Activated CD8-positive, alpha-beta memory T cell treated with anti-CD3 and anti-CD28 coated beads for 36 hours (primary cell): ENCODE results near the gene CTNNA3. TPM values are rescaled to one million over a fixed set of nuclear protein-coding genes. Genes with fewer than 3 reads are reported as not detected.

Source experiments
- CTCF ChIA-PET: fragments of 350-600 bp; sonication (Branson Sonifier 250); formaldehyde crosslinking; loops from one replicate; lab custom pipeline; 2021; ENCODE audit warnings: antibody characterized with exemption; lab: Charles Lee
- POLR2A ChIA-PET: fragments of 350-600 bp; sonication (Branson Sonifier 250); formaldehyde crosslinking; loops from one replicate; lab custom pipeline; 2021; ENCODE audit warnings: antibody characterized with exemption; lab: Charles Lee
- total RNA-seq, 2 experiments: library from RNA; stranded (reverse); gene quantifications; one replicate each; pipeline ENCODE4 v1.2.3, GENCODE V29; 2021

The CTNNA3 gene
- total RNA-seq, 2 experiments from 2014 or later, result not detected

DNA sequence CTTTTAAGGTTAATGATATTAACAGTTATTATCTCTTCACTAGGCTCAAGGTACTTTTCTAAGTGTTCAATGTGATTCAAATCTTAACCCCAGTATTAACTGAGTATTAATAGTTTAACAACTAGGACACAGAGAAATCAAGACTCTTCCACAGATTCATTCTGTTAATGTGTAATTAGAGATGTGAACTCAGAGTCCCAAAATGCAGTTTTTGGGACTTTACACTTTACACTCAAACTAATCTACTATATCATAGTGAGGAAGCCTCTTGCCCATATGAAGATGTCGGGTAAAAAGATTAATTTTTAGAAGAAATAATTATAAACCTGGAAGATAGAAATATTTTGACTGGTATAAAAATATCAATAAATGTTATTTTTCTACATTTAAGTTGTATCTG lies 1414.7 kb downstream of the CTNNA3 start:
- ChIA-PET POLR2A (no interaction called here), CTCF (no interaction called here)

DNA sequence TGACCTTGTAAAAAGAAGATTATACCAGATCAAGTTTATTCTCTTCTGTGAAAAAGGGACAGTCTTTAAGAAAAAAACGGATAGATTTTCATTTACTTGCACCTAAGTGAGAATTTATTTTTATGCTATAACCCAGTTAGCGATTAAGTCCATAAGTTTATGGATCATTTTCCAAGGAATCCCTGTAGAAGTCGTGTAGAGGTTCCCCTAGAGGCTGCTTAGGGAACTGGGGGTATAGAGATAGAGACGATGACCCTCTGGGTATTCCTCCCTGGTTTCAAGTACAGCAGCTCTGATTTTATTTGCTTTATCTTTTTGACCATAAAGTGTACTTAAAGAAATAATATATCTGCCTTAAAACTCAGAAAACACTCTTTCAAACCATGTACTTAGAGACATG lies 1418.5 kb downstream of the CTNNA3 start:
- ChIA-PET POLR2A (no interaction called here), CTCF (no interaction called here)

DNA sequence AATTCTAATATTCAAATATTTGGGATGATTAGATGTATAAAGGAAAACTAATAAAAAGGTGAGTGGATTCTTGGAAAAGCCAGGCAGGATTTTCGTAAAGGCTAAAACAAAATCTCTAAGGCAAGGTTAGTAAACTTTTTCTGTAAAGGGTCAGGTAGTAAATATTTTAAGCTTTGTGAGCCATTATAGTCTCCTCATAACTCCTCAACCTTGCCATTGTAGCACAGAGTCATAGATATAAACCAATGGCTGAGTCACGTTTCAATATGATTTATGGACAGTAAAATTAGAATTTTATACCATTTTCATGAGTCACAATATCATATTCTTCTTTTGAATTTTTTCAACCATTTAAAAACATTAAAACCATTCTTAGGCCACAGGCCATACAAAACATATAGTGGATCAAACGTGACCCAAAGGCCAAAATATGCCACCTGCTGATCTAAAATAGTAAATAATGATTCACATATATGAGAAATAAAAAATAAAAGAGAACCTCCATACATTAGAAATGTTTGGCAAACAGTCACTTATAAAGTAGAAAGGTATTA lies 1422.0 kb downstream of the CTNNA3 start:
- POLR2A ChIA-PET, result no interaction called here

DNA sequence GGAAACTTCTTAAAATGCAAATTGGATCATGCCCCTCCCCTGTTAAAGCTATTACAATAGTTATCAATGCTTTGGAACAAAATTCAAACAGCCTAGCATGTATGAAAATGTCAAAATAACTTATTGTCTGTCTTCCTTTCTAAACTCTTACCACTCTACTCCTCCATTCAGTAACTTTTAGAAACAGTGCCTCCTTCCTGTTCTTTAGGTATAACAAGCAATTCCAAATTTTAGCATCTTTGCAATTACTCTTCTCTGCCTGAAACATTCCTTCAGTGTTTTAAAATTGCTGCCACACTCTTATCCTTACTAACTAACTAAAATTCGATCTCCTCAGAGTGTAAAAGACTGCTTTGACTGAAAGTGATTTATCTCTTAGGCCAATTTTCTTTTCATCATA lies 1430.6 kb downstream of the CTNNA3 start:
- CTCF ChIA-PET, result no interaction called here
- POLR2A ChIA-PET, result no interaction called here

More for the DNA sequence above, 1422.0 kb downstream of the CTNNA3 start:
- CTCF ChIA-PET, result no interaction called here

DNA sequence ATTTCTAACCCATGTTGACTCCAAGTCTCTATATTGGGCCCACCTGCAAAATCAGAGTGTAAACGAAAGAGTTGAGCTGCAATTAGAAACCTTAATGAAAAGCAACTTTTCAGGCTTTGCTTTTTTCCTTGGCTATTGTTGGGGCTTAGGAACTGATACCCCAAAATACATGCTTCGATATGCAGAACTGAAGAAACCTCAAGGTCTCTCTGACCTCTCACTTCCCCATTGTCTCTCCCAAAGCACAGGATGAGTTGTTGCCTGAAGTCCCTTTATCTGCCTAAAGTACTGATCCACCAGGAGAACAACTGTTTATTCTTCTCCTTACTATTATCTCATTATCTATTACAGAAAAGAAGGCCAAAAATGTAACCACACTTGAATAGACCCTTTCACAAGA lies 1436.2 kb downstream of the CTNNA3 start:
- ChIA-PET POLR2A (no interaction called here), CTCF (no interaction called here)

DNA sequence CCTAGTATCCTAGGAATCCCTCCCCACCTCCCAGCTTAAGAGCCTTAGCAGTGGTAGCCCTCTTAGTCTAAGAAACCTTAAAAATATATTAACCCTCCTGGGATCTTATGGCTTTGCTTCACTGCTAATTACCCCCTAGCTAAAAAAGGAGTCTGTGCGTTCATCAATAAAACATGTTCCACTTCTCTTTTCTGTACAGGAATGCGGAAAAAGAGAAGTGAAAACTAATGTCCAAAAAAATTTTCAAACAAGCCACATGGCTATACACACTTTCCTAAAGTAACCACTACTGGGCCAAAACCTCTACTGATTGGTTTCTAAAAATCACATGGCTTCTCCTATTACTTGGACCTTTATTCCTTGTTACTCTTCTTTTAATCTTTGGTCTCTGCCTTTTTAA lies 1437.3 kb downstream of the CTNNA3 start:
- POLR2A ChIA-PET, result no interaction called here

DNA sequence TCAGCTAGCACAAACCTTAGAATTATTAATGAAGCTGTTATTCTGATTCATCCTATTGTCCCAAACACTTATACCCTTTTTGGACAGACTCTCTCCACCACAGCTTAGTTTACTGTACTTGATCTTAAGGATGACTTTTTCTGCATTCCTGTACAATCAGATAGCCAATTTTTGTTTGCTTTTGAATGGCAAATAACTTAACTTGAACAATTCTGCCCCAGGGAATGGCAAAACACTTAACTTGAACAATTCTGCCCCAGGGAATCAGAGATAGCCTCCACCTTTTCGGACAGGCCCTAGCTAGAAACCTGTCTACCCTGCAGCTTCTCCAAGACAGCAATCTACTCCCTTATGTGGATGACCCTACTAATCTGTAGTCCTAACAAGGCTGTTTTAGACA lies 1438.2 kb downstream of the CTNNA3 start:
- CTCF ChIA-PET, result no interaction called here
- POLR2A ChIA-PET, result no interaction called here

More for the DNA sequence above, 1437.3 kb downstream of the CTNNA3 start:
- CTCF ChIA-PET, result no interaction called here

DNA sequence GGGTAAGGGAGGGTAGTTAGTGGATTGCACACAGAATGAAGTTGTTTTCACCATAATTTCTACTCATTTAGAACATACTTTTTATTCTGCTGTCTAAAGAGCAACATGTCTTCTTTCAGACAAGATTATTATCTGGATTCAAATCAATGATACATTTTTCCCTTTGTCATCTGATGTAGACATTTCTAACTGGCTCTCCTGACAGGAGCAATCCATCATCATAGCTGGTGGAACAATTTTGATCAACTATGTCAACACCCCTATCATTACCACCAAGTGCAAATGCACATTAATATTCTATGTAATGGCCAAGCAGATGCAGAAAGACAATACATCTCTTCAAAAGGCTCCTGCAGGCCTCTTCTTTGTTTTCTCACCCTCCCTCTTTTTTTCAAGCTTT lies 1443.0 kb downstream of the CTNNA3 start:
- ChIA-PET POLR2A (no interaction called here), CTCF (no interaction called here)

DNA sequence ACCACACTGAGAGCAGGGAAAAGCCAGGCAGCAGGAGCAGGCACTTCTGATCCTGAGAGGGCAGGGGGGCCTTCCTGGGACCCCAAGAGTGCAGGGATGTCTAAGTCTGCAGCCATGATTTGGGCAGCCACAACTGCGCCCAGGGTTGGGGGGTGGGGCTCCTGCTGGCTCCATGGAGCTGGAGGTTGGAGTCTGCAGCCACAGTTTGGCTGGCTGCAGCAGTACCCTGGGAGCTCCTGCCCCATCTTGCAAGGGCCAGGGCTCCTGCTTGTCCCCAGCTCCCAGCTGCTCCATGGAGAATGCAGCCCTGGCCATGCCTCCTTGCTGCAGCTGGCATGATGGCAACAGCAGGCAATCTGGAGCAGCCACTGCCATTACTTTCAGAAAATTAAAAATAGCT lies 1449.8 kb downstream of the CTNNA3 start:
- POLR2A ChIA-PET, result no interaction called here
- CTCF ChIA-PET, result no interaction called here

DNA sequence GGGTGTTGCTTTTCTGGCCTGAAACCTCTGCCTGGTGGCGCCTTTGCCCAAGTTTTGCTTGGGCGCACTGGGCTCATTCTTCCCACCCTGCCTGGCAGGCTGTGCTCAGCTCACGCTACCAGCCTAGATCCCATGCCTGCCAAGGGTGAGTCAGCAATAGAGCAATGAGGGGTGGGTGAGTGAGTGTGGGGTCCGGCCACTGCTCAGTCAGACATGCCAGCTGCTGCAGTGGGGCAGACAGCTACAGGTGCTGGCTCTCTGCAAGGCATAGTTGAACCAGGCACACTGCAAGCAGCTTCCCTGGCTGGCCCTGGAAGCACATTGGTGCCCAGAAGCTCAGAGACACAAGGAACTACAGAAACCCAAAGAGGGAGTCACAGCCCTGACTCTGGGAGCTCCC lies 1451.0 kb downstream of the CTNNA3 start:
- POLR2A ChIA-PET, result no interaction called here
- CTCF ChIA-PET, result no interaction called here

DNA sequence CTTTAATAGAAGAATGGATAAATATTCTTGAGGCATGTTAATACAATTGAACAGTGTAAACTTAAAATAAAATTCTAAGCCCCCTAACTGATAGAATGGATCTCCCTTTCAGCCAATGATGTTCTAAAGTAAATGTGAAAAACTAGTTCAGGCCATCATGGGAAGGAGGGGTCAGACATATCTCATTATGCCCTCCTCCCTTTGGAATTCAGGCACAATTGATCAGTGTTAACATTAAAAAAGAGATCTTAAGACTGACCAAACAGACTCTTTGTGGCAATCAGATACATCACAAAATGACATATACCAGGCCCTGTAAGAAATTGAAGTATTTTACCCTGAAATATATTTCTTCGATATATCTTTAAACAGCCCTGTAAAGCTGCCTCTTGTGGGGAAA lies 1453.1 kb downstream of the CTNNA3 start:
- CTCF ChIA-PET, result no interaction called here
- POLR2A ChIA-PET, result no interaction called here

DNA sequence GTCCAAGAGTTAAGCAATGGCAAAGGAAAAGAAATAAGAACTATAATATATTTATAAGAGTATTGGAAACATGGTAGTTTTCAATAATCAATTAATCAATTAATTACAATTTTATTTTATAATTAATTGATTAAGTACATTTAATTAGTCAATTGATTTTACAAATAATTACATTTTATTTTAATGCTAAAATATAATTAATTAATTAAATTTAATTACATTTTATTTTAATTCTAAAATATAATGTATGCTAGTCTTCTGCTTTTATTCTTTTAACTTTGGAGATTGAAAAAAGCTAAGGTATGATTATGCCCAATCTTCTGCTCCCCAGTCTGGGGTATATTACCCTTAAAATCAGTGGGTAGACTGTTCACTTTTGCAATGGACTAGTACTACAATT lies 1456.9 kb downstream of the CTNNA3 start:
- CTCF ChIA-PET, result no interaction called here
- POLR2A ChIA-PET, result no interaction called here

DNA sequence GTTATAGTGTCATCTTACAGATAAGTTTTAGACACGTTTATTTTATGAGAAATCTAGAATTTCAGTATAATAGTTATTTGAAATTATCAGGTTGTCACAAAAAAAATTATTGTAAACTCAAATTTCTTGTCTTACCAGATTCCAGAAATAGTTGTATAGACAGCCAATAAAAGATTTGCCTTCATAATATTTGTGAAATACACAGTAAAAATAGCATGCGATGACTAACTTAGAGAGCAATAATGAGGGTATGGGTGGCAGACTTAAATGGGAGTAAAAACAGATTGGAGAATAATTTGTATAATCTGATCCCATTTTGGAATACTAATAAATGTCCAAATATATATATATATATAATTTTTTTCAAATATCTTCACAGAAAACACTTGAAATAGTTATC lies 1457.7 kb downstream of the CTNNA3 start:
- POLR2A ChIA-PET, result no interaction called here
- CTCF ChIA-PET, result no interaction called here

DNA sequence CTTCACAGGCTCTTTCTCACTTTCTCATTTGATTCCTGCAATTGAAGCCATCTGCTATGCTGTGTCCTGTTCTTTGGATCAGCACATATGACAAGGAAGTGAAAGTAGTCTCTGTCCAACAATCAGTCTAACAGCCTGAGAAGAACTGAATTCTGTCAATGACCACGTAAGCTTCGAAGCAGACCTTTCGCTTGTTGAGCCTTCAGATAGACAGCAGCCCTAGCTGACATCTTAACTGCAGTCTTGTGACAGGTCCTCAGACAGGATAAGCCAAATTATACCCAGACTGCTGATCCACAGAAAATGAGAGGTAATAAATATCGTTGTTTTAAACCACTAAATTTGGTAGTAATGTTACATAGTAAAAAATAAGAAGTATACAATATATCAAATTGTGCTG lies 1461.1 kb downstream of the CTNNA3 start:
- POLR2A ChIA-PET, result no interaction called here
- CTCF ChIA-PET, result no interaction called here

DNA sequence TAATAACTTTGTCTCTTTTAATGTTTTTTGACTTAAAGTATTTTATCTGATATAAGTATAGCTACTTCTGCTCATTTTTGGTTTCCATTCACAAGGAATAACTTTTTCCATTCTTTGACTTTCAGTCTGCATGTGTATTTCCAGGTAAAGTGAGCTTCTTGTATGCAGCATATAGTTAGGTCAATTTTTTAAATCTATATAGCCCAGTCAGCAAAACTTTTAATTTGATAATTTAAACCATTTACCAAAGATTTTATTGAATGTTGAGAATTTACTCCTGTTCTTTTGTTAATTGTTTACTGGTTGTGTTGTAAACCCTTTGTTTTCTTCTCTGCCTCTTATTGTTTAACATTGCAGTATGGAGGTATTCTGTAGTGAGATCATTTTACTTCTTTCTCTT lies 1467.1 kb downstream of the CTNNA3 start:
- CTCF ChIA-PET, result no interaction called here
- POLR2A ChIA-PET, result no interaction called here

DNA sequence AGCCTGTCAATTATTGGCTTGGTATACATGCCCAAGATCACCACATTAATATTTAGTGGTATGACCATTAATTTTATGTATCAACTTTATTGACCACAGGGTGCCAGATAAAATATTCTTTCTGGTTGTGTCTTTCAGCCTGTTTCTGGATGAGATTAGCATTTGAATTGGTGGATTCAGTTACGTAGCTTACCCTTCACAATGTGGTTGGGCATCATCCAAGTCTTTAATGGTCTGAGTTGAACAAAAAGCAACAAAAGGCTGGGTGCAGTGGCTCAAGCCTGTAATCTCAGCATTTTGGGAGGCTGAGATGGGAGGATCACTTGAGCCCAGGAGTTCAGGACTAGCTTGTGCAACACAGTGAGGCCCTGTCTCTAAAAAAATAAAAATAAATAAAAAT lies 1472.3 kb downstream of the CTNNA3 start:
- ChIA-PET CTCF (no interaction called here), POLR2A (no interaction called here)

DNA sequence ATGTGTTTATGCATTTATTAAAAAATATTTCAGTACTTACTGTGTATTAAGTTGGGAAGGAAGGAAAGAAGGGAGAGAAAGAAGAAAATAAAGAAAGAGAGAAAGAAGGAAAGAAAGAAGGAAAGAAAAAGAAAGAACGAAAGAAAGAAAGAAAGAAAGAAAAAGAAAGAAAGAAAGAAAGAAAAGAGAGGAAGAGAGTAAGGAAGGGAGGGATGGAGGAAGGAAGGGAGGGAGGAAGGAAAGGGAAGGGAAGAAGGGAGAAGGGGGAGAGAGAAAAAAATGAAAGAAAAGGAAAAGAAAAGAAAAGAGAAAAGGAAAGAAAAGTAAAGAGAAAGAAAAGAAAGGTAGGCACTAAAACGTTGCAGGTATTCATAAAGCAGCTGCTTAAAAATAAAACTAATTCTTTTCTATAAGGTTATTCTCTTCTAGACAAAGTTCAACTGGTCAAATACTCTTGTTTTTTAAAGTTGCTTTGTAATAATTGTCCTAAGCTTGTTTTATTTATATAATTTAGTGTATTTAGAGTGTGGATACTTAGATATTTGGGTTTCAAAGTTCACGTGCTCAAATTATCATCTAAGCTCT lies 1473.4 kb downstream of the CTNNA3 start:
- ChIA-PET CTCF (no interaction called here), POLR2A (no interaction called here)

DNA sequence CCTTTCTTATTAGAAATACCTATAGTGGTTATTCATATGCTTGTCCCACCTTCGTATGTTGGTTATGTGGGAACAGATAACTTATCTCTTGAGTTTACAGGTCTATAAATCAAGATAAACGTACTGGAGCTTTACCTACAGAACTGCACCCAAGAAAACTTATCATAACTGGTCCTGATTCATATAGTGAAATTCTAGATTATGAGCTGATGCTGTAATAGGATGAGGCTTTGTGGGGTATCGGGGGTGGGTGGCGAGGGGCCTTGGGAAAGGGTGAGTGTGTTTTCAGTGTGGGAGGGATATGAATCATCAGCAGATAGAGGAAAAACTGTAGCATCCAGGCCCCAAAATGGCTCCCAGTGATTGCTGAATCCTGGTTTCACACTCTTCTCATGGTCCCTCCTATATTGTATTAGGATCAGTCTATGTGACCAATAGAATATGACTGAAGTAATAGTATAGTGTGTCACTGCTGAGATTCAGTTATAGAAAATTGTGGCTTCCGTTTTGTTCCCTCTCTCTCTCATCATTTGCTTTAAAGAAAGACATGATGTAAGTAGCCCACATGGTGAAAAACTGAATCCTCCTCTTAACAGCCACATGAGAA lies 1476.9 kb downstream of the CTNNA3 start:
- ChIA-PET POLR2A (no interaction called here), CTCF (no interaction called here)

DNA sequence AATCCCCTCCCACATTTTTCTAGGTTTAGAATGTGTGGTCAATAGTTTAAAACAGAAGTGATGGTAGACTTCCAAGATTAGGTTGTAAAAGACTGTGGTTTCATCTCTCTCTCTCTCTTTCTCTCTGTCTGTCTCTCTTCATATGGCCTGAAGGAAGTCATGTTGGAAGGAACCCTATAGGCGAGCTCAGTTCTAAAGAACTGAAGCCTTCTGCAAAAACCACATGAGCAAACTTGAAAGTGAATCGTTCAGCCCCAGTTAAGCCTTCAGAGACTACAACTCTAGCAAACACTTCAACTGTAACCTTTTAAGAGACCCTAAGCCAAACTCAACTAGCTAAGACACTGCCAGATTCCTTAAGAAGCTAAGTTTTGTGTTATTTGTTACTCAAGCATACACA lies 1477.7 kb downstream of the CTNNA3 start:
- ChIA-PET CTCF (no interaction called here), POLR2A (no interaction called here)

DNA sequence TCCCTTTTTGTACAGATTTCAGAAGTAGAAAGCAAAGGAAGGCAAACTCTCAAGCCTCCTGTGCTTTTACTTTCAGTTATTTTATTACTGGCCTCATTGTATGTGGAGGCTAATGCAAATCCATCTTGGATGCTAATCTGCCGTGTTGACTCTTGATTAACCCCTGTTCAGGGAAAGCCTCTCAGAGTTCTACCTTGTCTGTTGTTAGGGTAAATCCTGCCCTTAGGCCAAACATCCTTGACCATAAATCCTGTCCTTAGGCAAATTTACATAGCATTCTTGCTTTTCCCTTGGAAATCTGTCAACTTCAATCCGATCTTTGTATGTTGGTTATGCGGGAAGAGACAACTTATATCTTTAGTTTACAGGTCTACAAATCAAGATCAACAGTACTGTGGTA lies 1480.1 kb downstream of the CTNNA3 start:
- CTCF ChIA-PET, result no interaction called here
- POLR2A ChIA-PET, result no interaction called here

DNA sequence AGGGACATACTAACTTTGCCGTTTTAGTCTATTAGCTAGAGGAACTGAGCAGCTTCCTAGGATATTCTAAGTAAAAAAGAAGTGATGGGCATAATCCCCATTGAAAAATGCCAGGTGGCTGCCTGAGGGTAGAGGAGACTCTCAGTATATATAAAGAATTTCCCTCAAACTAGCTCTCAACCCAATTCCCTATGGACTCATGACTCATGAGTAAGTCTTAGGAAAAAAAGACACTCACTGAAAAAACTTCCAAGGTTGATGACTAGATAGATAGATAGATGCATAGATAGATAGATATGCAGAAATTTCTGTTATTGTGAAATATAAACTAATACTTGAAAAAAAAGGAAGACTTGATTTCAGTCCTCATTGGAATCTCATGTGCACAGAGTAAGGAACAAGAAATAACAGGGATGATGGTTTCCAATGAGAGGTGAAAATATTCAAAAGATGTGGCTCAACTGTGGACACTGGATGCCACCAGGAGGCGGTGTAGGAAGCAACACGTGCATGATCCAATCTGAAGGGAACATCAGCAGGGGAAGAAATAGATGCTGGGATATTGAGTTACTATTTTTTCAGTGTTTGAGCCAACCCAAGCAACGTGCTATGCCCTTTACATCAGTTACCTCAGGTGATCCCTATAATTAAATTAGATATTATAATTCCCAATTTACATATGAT lies 1481.1 kb downstream of the CTNNA3 start:
- ChIA-PET CTCF (no interaction called here), POLR2A (no interaction called here)
